Measurements from ENCODE around the gene UNC119B. TPM values are rescaled to one million over a fixed set of nuclear protein-coding genes. Genes with fewer than 3 reads are reported as not detected.

Gene UNC119B
- total and polyA plus RNA-seq, 7 donors: 4.3 to 10.9 (median 8.2) TPM

DNA sequence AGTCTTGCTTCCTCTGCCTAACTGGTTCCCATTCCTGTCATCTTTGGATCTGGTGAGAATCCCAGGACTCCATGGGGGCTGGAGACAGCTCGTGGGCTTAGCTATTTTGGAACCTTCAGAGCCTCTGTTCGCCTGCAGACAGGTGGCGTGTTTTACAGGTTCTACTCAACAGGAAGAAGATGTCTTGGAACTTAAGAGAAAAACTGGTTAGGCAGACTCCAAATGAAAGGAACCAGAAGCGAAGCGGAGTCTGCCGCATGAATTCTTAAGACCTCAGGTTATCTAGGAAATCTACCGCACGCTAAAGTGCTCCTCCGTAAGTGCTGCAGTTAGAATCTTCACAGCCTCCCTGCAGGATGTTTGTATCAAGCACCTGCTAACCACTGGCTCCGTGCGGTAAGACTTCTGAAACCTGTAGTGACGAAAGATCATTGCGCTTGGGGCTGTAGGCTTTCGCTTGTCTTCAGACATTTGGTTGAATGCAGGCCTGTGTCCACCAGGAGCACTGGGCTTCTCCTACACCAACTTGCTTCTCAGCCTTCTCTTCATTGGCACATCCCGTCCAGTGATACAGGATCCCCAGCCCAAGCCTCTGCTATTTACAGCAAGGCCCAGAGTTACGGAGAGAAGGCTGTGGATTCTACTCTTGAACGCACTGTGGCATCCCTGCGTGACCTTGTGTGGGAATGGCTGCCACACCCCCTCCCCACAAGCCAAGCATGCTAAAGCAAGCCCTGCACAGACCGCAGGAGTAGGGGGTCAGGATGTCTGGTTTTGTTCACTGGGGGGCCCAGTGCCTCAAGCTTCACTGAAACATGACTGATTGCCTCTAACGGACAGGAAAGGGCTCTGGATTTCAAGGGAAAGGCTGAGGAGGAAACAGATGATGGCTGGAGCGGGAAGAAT, 50.3 kb downstream of the UNC119B start:
- intact Hi-C loops (cut with DNase I): loop anchor here in 1 of 2 donors (10.0 kb wide), 1 partner anchor 74 kb away; no protein-coding TSS in a partner anchor
- no peaks in the 10 kb centered on the region for H3K9me3 ChIP-seq
- H3K27me3 ChIP-seq (ENCODE audit: insufficient read depth in 3 of 3, low read length in 2 of 3): no peaks in the 10 kb centered on the region
- ATAC-seq (peak; percentile 57 to 76 (median 74)), DNase-seq (no peak)
- peaks cover 45% of the 10 kb centered on the region for H3K4me1 ChIP-seq
- H3K4me3 ChIP-seq: peak overlapping the region; percentile 41
- TF ChIP-seq CTCF (IDR thresholded peaks at IDR 0.05): no peak
- WGBS, 3 donors: 62 to 74% (median 63%) methylated on average over 21 of the region's 21 CpGs
- H3K36me3 ChIP-seq (ENCODE audit: insufficient read depth in 1 of 2, low read depth in 1 of 2): peaks cover 3 to 32% of the 10 kb centered on the region in 2 donors
- peak overlapping the region; percentile 87 for H3K27ac ChIP-seq

DNA sequence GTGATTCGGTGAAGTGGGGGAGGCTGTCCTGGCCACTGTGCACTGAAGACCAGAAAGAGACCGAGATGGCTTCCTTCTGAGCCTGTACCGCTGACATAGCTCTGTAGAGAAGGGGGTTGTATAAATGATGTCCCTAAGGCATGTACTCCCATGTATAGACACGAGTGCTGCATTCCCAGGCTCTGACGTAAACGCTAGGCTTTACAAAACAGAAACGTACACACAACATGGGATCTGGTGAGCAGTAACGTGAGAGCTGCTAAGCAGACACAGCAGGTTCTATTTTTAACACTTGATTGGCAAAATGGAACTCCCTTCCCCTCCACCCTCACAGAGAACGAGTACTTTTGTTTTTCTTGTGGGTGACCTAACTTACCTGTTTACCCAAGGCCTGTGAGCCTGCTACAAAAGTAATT, 51.3 kb downstream of the UNC119B start:
- Histone ChIP-seq H3K4me3 (peak overlapping the region; percentile 41), H3K27ac (peak overlapping the region; percentile 87), H3K27me3 (ENCODE audit: insufficient read depth in 3 of 3, low read length in 2 of 3) (no peaks in the 10 kb centered on the region), H3K4me1 (peaks cover 45% of the 10 kb centered on the region), H3K36me3 (ENCODE audit: insufficient read depth in 1 of 2, low read depth in 1 of 2) (peaks cover 3 to 39% of the 10 kb centered on the region in 2 donors), H3K9me3 (no peaks in the 10 kb centered on the region)
- intact Hi-C loops (cut with DNase I): loop anchor here in 1 of 2 donors (10.0 kb wide), 1 partner anchor 73 kb away; no protein-coding TSS in a partner anchor
- 19 to 22% (median 20%) methylated on average over 9 of the region's 9 CpGs for WGBS, 3 donors
- no peak for TF ChIP-seq CTCF (IDR thresholded peaks at IDR 0.05)
- peak; percentile 78 to 87 (median 82) for ATAC-seq
- no peak for DNase-seq

- peak overlapping the region; percentile 87 for H3K27ac ChIP-seq
- peaks cover 8 to 45% of the 10 kb centered on the region in 2 donors for H3K36me3 ChIP-seq (ENCODE audit: insufficient read depth in 1 of 2, low read depth in 1 of 2)
- ATAC-seq: no peak
Measured at GRCh38 chr12:120762086-120762485, 51.8 kb downstream of the UNC119B start.

GRCh38 chr12:120763250-120763649, 53.0 kb downstream of the UNC119B start:
- no peak for DNase-seq
- Histone ChIP-seq H3K4me1 (peaks cover 40% of the 10 kb centered on the region), H3K9me3 (no peaks in the 10 kb centered on the region), H3K27me3 (ENCODE audit: insufficient read depth in 3 of 3, low read length in 2 of 3) (no peaks in the 10 kb centered on the region), H3K4me3 (no peak overlapping the region), H3K27ac (peak overlapping the region; percentile 87), H3K36me3 (ENCODE audit: insufficient read depth in 1 of 2, low read depth in 1 of 2) (peaks cover 9 to 56% of the 10 kb centered on the region in 2 donors)
- WGBS, 3 donors: 74 to 86% (median 80%) methylated on average over 3 of the region's 3 CpGs
- no peak for ATAC-seq
- TF ChIP-seq CTCF (IDR thresholded peaks at IDR 0.05): no peak
- intact Hi-C loops (cut with DNase I): loop anchor here in 1 of 2 donors (10.0 kb wide), 1 partner anchor 72 kb away; no protein-coding TSS in a partner anchor

More at GRCh38 chr12:120762086-120762485, 51.8 kb downstream of the UNC119B start:
- Histone ChIP-seq H3K4me1 (peaks cover 45% of the 10 kb centered on the region), H3K27me3 (ENCODE audit: insufficient read depth in 3 of 3, low read length in 2 of 3) (no peaks in the 10 kb centered on the region), H3K4me3 (peak overlapping the region; percentile 41), H3K9me3 (no peaks in the 10 kb centered on the region)
- TF ChIP-seq CTCF (IDR thresholded peaks at IDR 0.05): no peak
- 47 to 49% (median 47%) methylated on average over 6 of the region's 6 CpGs for WGBS, 3 donors
- no peak for DNase-seq
- intact Hi-C loops (cut with DNase I): loop anchor here in 1 of 2 donors (10.0 kb wide), 1 partner anchor 73 kb away; no protein-coding TSS in a partner anchor
